GM20000 (cell line): ENCODE measurements around the gene KAZN.

Source experiments
- DNase-seq: peaks from one replicate; pipeline ENCODE4 v3.0.0; 2012; ENCODE audit warnings: low spot score
- CTCF ChIP-seq: IDR thresholded peaks from 2 replicates; pipeline ENCODE4 v1.5.1; 2012; ENCODE audit warnings: mild to moderate bottlenecking, control low read depth; ENCODE audit errors: extremely low read depth, missing control alignments

KAZN gene

GRCh38 chr1:14914351-14914988 lies 316.0 kb downstream of the KAZN start:
- TF ChIP-seq CTCF: no peak
- DNase-seq: no peak

DNA sequence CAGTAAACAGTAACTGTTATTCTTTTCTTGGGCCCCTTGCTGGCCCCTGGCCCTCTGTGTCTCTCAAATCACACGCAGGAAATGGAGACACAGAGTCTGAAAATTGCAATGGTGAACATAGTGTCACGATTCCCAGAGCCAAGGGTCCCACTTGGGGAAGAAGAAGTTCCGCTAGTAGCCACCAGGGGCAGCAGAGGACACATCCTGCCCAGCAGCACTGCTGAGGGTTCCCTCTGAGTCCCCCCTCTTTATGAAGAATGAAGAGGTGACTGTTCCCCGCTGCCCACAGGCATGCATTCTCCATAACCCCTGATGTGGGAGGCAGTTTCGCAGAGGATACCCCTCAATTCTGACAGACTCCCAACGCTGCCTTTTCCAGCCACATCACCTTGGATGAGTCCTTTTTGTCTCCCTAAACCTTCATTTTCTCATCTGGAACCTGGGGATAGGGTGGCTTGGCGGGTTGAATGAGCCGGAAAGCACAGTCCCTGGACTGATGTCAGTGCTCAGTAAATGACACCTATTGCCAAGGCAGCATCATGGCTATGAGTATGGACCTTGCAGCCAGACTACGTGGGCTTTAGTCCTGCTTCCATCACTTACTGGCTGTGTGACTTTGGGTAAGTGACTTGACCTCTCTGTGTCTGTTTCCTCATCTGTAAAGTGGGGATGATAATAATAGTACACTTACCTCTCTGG lies 317.0 kb downstream of the KAZN start:
- DNase-seq: peak; percentile 71
- peak; percentile 43 for TF ChIP-seq CTCF

- no peak for DNase-seq
- no peak for TF ChIP-seq CTCF
These were observed 320.8 kb downstream of the KAZN start for GRCh38 chr1:14919289-14919688.

DNA sequence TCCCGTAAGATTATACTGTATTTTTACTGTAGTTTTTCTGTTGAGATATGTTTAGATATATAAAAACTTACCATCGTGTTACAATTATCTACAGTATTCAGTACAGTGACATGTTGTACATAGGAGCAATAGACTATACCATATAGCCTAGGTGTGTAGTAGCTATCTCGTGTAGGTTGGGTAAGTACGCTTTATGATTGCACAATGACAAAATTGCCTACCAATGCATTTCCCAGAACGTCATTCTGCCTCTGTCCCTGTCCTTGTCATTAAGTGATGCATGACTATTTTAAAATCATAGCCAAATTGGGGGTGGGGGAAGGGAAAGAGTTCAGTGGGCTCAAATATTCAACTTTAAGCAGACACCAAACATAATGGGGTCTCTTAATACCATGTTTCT lies 321.3 kb downstream of the KAZN start:
- no peak for DNase-seq
- TF ChIP-seq CTCF: no peak

DNA sequence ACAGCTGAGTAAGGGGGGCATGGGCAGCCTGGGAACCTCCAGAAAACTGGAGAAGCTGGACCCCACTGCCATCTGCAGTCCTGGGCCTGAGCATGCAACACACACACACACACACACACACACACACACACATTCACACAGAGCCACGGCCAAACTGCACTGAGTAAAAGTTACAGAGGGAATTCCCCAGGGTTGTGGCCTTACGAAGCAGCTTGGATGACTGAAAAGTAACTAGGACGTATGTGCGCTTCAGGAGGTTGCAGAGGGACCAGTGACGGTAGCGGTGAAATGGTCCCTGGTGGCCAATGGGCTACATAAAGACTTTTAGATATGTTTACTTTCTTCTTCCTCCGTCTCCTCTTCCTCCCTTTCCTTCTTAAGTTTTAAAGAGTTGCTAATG lies 322.6 kb downstream of the KAZN start:
- DNase-seq: no peak
- no peak for TF ChIP-seq CTCF

DNA sequence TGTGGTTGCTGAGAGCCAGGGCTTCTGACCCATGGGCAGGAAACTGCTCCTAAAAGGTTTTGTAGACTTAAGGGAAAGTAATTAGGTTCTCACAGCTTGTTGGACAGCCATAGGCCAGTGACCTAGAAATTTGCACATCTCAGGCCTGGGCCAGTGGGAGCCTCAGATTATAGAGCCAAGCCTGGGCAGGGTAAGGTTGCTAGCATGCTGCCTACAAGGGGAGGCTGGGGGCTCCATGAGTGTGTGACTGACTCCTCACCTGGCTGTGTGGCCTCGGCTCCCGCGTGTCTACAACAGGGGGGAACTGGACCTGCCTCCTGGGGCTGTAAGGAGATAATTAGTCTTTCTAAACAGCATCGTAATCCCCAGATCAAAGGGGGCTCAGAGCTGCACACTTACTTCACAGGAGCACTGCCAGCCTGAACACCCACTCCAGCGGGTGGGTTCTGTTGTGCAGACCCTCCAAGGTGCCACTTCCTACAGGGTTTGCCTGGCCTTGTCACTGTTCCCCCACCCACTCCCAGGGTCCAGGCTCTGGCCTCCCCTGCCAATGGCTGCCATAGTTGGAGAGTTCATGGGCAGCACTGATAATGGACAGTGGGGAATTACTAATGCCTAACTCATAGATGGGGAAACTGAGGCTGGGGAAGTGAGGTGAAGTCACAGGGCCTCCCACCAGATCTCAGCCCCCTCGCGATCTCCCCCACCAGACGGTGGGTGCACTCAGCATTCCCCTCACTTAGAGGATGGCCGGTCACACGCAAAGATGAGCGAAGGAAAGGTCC lies 324.6 kb downstream of the KAZN start:
- no peak for TF ChIP-seq CTCF
- DNase-seq: no peak
